GM12875 (cell line): ENCODE data around the gene SLC22A23.

Experiments
- H3K4me3 ChIP-seq: one replicate; pipeline ENCODE4 v1.5.1; 2011; ENCODE audit warnings: low read depth, low read length, control low read depth
- TF ChIP-seq, protein P1 (sequence below): IDR thresholded peaks from 2 replicates; pipeline ENCODE4 v1.5.1; 2011; ENCODE audit warnings: low read depth, mild to moderate bottlenecking, control low read depth, inconsistent platforms, low read length, moderate library complexity, borderline replicate concordance; ENCODE audit not compliant: insufficient read depth

SLC22A23 gene

DNA sequence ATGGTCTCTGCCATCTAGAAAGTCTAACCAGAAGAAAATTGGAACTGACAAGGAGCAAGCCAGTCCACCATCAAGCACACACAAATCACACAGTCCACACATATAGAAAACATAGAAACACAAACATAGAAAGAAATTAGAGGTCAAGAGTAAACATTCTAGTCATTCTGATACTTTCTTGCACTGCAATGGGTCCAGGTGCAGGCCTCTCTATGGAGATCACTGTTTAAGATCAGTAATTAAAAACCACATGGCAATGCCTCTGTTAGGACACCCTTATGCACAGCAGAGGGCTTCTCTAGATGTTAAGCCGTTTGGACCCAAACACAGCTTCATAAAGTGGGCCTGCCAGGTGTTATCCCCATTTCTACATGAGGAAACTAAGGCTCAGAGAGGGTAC, 42.8 kb upstream of the SLC22A23 start:
- TF ChIP-seq, protein P1, sequence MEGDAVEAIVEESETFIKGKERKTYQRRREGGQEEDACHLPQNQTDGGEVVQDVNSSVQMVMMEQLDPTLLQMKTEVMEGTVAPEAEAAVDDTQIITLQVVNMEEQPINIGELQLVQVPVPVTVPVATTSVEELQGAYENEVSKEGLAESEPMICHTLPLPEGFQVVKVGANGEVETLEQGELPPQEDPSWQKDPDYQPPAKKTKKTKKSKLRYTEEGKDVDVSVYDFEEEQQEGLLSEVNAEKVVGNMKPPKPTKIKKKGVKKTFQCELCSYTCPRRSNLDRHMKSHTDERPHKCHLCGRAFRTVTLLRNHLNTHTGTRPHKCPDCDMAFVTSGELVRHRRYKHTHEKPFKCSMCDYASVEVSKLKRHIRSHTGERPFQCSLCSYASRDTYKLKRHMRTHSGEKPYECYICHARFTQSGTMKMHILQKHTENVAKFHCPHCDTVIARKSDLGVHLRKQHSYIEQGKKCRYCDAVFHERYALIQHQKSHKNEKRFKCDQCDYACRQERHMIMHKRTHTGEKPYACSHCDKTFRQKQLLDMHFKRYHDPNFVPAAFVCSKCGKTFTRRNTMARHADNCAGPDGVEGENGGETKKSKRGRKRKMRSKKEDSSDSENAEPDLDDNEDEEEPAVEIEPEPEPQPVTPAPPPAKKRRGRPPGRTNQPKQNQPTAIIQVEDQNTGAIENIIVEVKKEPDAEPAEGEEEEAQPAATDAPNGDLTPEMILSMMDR, result no peak
- no peak overlapping the region for H3K4me3 ChIP-seq

DNA sequence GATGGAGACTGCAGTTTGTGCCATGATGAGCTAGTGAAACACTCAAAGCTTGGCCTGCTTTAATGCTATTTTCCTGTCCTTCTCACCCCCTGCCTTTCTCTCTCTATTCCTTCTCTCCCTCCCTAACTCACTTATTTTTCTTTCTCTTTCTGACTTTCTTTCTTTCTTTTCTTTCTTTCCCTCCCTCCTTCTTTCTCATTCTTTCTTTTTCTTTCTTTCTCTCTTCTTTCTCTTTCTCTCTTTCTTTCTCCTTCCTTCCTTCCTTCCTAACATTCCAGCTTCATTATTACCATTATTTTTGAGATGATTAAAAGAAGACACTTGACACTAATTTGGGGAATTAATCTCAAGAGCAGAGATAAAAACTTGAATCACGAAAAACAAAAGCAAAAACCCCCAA, 39.5 kb upstream of the SLC22A23 start:
- H3K4me3 ChIP-seq, result no peak overlapping the region
- TF ChIP-seq, protein P1, result no peak

DNA sequence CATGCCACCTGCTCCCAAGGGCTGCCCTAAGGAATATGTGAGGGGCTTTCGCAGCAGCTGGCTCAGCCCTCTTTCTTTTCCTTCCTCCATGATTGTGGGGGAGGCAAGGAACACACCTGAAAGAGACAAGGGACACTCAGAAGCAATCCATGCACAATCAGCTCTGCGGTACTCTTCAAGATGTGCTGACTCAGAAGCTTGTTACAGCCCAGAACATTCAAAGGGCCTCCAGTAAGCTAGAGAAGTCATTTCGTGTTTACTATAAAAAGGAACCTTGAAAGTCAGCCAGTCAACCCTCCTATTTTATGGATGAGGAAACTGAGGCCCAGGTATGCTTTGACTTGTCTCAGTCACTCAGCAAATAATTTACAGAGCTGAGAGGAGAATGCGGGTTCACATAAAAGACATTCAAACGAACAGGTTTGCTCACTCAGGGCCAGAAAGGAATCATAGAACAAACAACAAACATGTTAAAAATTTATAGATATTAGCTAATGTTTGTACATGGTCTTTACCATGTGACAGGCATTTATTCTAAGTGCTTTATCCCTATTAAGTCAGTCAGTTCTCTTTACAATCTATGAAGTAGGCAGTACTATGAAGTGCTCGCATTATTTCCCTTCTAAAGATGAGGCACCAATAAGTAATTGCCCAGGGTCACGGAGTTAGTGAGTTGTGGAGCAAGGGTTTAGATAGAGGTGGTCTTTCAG, 37.7 kb upstream of the SLC22A23 start:
- TF ChIP-seq, protein P1, result no peak
- H3K4me3 ChIP-seq, result no peak overlapping the region

GRCh38 chr6:3490625-3490980, 33.8 kb upstream of the SLC22A23 start:
- TF ChIP-seq, protein P1, result no peak
- no peak overlapping the region for H3K4me3 ChIP-seq

DNA sequence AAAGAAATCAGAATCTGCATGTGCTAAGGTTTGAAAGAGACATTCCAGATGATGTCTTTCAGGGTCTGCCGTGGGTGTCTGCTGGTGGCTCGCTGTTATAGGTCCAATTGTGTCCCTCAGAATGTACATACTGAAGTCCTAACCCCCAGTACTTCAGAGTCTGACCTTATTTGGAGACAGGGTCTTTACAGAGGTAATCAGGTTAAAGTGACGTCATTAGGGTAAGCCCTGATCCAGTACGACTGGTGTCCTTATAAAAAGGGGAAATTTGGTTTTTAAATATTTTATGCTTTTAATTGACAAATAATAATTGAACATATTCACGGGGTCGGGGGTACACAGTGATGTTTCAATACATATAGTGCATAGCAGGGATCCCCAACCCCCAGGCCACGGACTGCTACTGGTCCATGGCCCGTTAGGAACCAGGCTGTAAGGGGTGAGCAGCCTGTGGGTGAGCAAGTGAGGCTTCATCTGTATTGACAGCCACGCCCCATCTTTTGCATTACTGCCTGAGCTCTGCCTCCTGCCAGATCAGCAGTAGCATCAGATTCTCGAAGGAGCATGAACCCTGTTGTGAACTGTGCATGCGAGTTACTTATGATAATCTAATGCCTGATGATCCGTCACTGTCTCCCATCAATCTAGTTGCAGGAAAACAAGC, 33.2 kb upstream of the SLC22A23 start:
- H3K4me3 ChIP-seq, result no peak overlapping the region
- TF ChIP-seq, protein P1, result no peak

DNA sequence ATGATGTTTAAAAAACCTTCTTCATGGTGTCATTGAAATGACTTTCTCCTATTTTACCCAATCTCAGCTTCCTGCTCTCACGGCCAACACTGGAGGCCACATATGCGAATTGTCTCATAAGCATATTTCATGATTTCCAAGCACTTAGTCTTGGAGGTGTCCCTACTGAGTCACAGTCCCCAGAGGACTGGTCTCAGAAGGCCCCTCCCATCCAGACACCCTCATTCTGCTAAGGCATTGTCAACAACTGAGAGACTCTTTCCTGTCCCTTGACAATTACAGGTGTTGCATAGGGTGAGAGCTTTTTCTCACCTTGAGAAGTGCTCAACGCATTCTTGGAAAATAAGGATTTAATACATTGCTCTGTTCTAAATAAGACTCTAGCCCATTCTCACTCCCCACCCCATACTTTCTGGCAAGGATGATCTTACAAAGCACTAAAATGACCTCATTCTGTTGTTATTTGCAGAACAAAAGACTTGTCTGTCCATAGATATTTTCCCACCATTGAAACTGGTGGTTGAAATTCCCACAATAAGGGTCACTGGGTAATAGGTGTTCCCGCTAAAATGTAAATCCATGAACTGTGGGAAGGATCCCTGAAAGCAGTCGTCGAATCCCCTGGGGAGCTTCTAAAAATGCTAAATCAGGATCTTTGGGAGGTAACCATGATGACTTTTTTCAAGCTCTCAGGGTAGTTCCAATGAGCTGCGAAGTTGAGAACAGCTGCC, 32.3 kb upstream of the SLC22A23 start:
- TF ChIP-seq, protein P1, result no peak

More for the DNA sequence above, 32.3 kb upstream of the SLC22A23 start:
- H3K4me3 ChIP-seq, result no peak overlapping the region
